H9 (cell line): Measurements from ENCODE around the gene PRKACB. TPM values are rescaled to one million over a fixed set of nuclear protein-coding genes. Genes with fewer than 3 reads are reported as not detected.

Source experiments
- DNase-seq: peaks from one replicate; pipeline ENCODE4 v3.0.0-alpha.2; 2017
- H2AFZ ChIP-seq: one replicate; pipeline ENCODE4 v1.6.1; 2013; ENCODE audit warnings: mild to moderate bottlenecking, low read length, control low read depth, moderate library complexity
- H2AK5ac ChIP-seq: 2 replicates; pipeline ENCODE4 v1.6.1; 2013; ENCODE audit warnings: low read length, control low read depth, mixed read lengths; ENCODE audit not compliant: insufficient read length
- H2BK120ac ChIP-seq: one replicate; pipeline ENCODE4 v1.6.1; 2013; ENCODE audit warnings: low read depth, mild to moderate bottlenecking, low read length, control low read depth, inconsistent platforms; ENCODE audit not compliant: poor library complexity, severe bottlenecking
- H2BK12ac ChIP-seq: 2 replicates; pipeline ENCODE4 v1.6.1; 2013; ENCODE audit warnings: low read length, control low read depth, mixed read lengths, low read depth; ENCODE audit not compliant: insufficient read length
- H2BK15ac ChIP-seq: 2 replicates; pipeline ENCODE4 v1.6.1; 2013; ENCODE audit warnings: low read depth, low read length, control low read depth
- H2BK20ac ChIP-seq: one replicate; pipeline ENCODE4 v1.6.1; 2013; ENCODE audit warnings: low read depth, mild to moderate bottlenecking, low read length, control low read depth, inconsistent platforms; ENCODE audit not compliant: poor library complexity, severe bottlenecking
- H2BK5ac ChIP-seq: 2 replicates; pipeline ENCODE4 v1.6.1; 2013; ENCODE audit warnings: low read length, control low read depth, mixed read lengths; ENCODE audit not compliant: insufficient read length
- H3K14ac ChIP-seq: 2 replicates; pipeline ENCODE4 v1.6.1; 2013; ENCODE audit warnings: low read length, control low read depth; ENCODE audit not compliant: insufficient read depth
- H3K18ac ChIP-seq: 2 replicates; pipeline ENCODE4 v1.6.1; 2013; ENCODE audit warnings: low read depth, mild to moderate bottlenecking, mixed read lengths, low read length, control low read depth; ENCODE audit not compliant: insufficient read length
- H3K23ac ChIP-seq: 2 replicates; pipeline ENCODE4 v1.6.1; 2013; ENCODE audit warnings: low read length, control low read depth, mixed read lengths, low read depth; ENCODE audit not compliant: insufficient read length
- H3K23me2 ChIP-seq: 2 replicates; pipeline ENCODE4 v1.6.1; 2013; ENCODE audit warnings: low read depth, mild to moderate bottlenecking, mixed read lengths, low read length, control low read depth; ENCODE audit not compliant: insufficient read length, poor library complexity, severe bottlenecking
- H3K27ac ChIP-seq: 2 replicates; pipeline ENCODE4 v1.5.1; 2013; ENCODE audit warnings: low read length, control low read depth, mixed read lengths, low read depth; ENCODE audit not compliant: insufficient read length
- H3K27me3 ChIP-seq: 2 replicates; pipeline ENCODE4 v1.6.1; 2013; ENCODE audit warnings: low read length, control low read depth, inconsistent platforms; ENCODE audit not compliant: insufficient read depth
- H3K4ac ChIP-seq: 2 replicates; pipeline ENCODE4 v1.6.1; 2013; ENCODE audit warnings: low read depth, mild to moderate bottlenecking, control low read depth, inconsistent platforms, low read length, moderate library complexity
- H3K4me1 ChIP-seq: 2 replicates; pipeline ENCODE4 v1.6.1; 2013; ENCODE audit warnings: low read length, control low read depth, inconsistent platforms; ENCODE audit not compliant: insufficient read depth
- H3K4me2 ChIP-seq: 2 replicates; pipeline ENCODE4 v1.6.1; 2013; ENCODE audit warnings: low read length, control low read depth, mixed read lengths; ENCODE audit not compliant: insufficient read length, insufficient read depth
- H3K56ac ChIP-seq: 2 replicates; pipeline ENCODE4 v1.6.1; 2013; ENCODE audit warnings: low read depth, mild to moderate bottlenecking, mixed read lengths, low read length, control low read depth; ENCODE audit not compliant: insufficient read length
- H3K79me1 ChIP-seq: 2 replicates; pipeline ENCODE4 v1.6.1; 2013; ENCODE audit warnings: low read depth, mild to moderate bottlenecking, moderate library complexity, low read length, control low read depth, inconsistent platforms; ENCODE audit not compliant: insufficient read depth, poor library complexity, severe bottlenecking
- H3K79me2 ChIP-seq: 2 replicates; pipeline ENCODE4 v1.6.1; 2013; ENCODE audit warnings: low read length, control low read depth, inconsistent platforms; ENCODE audit not compliant: insufficient read depth
- H3K9ac ChIP-seq: 2 replicates; pipeline ENCODE4 v1.6.1; 2013; ENCODE audit warnings: low read length, control low read depth, mixed read lengths; ENCODE audit not compliant: insufficient read length; ENCODE audit errors: extremely low read depth
- H3K9me3 ChIP-seq: one replicate; pipeline ENCODE4 v1.6.1; 2013; ENCODE audit warnings: low read depth, low read length, inconsistent platforms; ENCODE audit not compliant: control insufficient read depth
- H3T11ph ChIP-seq: one replicate; pipeline ENCODE4 v1.6.1; 2013; ENCODE audit warnings: mild to moderate bottlenecking, low read length, control low read depth, inconsistent platforms
- H4K20me1 ChIP-seq: one replicate; pipeline ENCODE4 v1.6.1; 2013; ENCODE audit not compliant: control insufficient read depth, insufficient read length, insufficient read depth
- H4K5ac ChIP-seq: 2 replicates; pipeline ENCODE4 v1.6.1; 2013; ENCODE audit warnings: low read depth, mild to moderate bottlenecking, mixed read lengths, low read length, control low read depth; ENCODE audit not compliant: insufficient read length
- H4K8ac ChIP-seq: replicated peaks from 2 replicates; pipeline ENCODE4 v1.6.1; 2013; ENCODE audit warnings: low read length, control low read depth, mixed read lengths, low read depth; ENCODE audit not compliant: insufficient read length
- H4K91ac ChIP-seq: 2 replicates; pipeline ENCODE4 v1.6.1; 2013; ENCODE audit warnings: low read depth, mild to moderate bottlenecking, moderate library complexity, mixed read lengths, low read length, control low read depth; ENCODE audit not compliant: insufficient read length
- H3K27ac Mint-ChIP-seq, 3 experiments: 2 replicates in 2 of 3; 3 replicates in 1 of 3; pipeline ENCODE4 v1.8.0; 2020 to 2021; ENCODE audit warnings: mixed read lengths in 3 of 3, mild to moderate bottlenecking in 1 of 3, moderate library complexity in 1 of 3
- H3K27me3 Mint-ChIP-seq: 2 replicates; pipeline ENCODE4 v1.8.0; 2021; ENCODE audit warnings: low read depth, mild to moderate bottlenecking, moderate library complexity, mixed read lengths
- H3K36me3 Mint-ChIP-seq, 3 experiments: 2 replicates in 2 of 3; 3 replicates in 1 of 3; pipeline ENCODE4 v1.8.0; 2020 to 2021; ENCODE audit warnings: low read depth in 3 of 3, mixed read lengths in 3 of 3; ENCODE audit not compliant: insufficient read depth in 1 of 3
- H3K4me1 Mint-ChIP-seq, 2 experiments: 2 replicates each; pipeline ENCODE4 v1.8.0; 2020; ENCODE audit warnings: mixed read lengths in 2 of 2
- H3K4me3 Mint-ChIP-seq, 2 experiments: 2 replicates in 1 of 2; 3 replicates in 1 of 2; pipeline ENCODE4 v1.8.0; 2020 to 2021; ENCODE audit warnings: mild to moderate bottlenecking in 2 of 2, mixed read lengths in 2 of 2, moderate library complexity in 1 of 2
- H3K9me3 Mint-ChIP-seq, 2 experiments: 2 replicates in 1 of 2; 3 replicates in 1 of 2; pipeline ENCODE4 v1.8.0; 2020; ENCODE audit warnings: mild to moderate bottlenecking in 2 of 2, mixed read lengths in 2 of 2, moderate library complexity in 1 of 2
- CTCF ChIP-seq: fragments of 200-600 bp; sonication (generic); conservative IDR thresholded peaks from 3 replicates; pipeline ENCODE4 v1.8.0; 2021; ENCODE audit warnings: antibody characterized with exemption, mild to moderate bottlenecking
- WGBS: extraction: QIAGEN DNeasy Blood & Tissue Kit; methylation state at CpG from one replicate; pipeline ENCODE4 v1.1.7; 2013; ENCODE audit warnings: missing lambda C conversion rate, low lambda C conversion rate, mixed read lengths; ENCODE audit not compliant: insufficient read length; ENCODE audit errors: extremely low coverage; 5-methylcytosine and 5-hydroxymethylcytosine counted together
- total RNA-seq: library from RNA; stranded (reverse); gene quantifications from 2 replicates; pipeline ENCODE4 v1.2.1, GENCODE V29; 2021

The PRKACB gene
- total RNA-seq, 1 experiment from 2014 or later, result 20.7 TPM

GRCh38 chr1:84245563-84245962, 101.5 kb downstream of the PRKACB start:
- Histone ChIP-seq H2BK120ac (no peak overlapping the region), H3K23ac (no peak overlapping the region), H2BK15ac (no peak overlapping the region), H3K14ac (no peak overlapping the region), H3K79me2 (no peaks in the 10 kb centered on the region), H4K91ac (no peak overlapping the region), H3K4me2 (no peak overlapping the region), H3K27ac (no peak overlapping the region), H3K23me2 (no peaks in the 10 kb centered on the region), H3K9ac (no peak overlapping the region), H3K9me3 (no peaks in the 10 kb centered on the region), H3K4me1 (no peaks in the 10 kb centered on the region), H3T11ph (no peak overlapping the region), H2BK12ac (no peak overlapping the region), H2AK5ac (no peak overlapping the region), H3K56ac (no peak overlapping the region), H3K18ac (no peak overlapping the region), H2BK20ac (no peak overlapping the region), H4K8ac (no peak overlapping the region), H4K5ac (no peak overlapping the region), H3K79me1 (no peaks in the 10 kb centered on the region), H3K4ac (no peak overlapping the region), H2BK5ac (no peak overlapping the region), H2AFZ (no peak overlapping the region), H3K27me3 (no peaks in the 10 kb centered on the region), H4K20me1 (no peaks in the 10 kb centered on the region)
- Mint-ChIP-seq H3K4me1 (no peaks in the 10 kb centered on the region), H3K4me3 (no peak overlapping the region), H3K27me3 (no peaks in the 10 kb centered on the region), H3K36me3 (peaks cover 0 to 4% (median 2%) of the 10 kb centered on the region in 3 experiments; a peak in 3 of 7 replicates), H3K9me3 (peaks cover 4 to 9% of the 10 kb centered on the region in 2 experiments; a peak in 3 of 5 replicates), H3K27ac (no peak overlapping the region)
- 100% methylated on average over 1 of the region's 3 CpGs for WGBS
- no peak for TF ChIP-seq CTCF
- DNase-seq, result no peak
